HG03097 (cell line): ENCODE measurements around the gene IL17B.

Experiments used
- ATAC-seq: cut with Tn5 transposase; IDR thresholded peaks from one replicate; pipeline ENCODE4 v1.9.1; 2021; ENCODE audit not compliant: unreplicated experiment, low FRiP score

Gene IL17B

GRCh38 chr5:149328177-149328576 is 50.9 kb downstream of the IL17B start:
- no peak for ATAC-seq

- no peak for ATAC-seq
Measured at GRCh38 chr5:149326611-149327010, 52.5 kb downstream of the IL17B start.

- no peak for ATAC-seq
Measured at GRCh38 chr5:149325894-149326293, 53.2 kb downstream of the IL17B start.

GRCh38 chr5:149325166-149325735 is 53.8 kb downstream of the IL17B start:
- ATAC-seq: no peak

- no peak for ATAC-seq
Measured at GRCh38 chr5:149324641-149325040, 54.5 kb downstream of the IL17B start.
